KMS-11 (cell line): ENCODE data around the gene EXOSC9.

Experiments used
- H2AFZ ChIP-seq: fragments of 200-600 bp; sonication (generic); 2 replicates; pipeline ENCODE4 v1.6.1; 2016; ENCODE audit warnings: antibody characterized with exemption, mixed run types, low read depth
- H3K27ac ChIP-seq: fragments of 200-600 bp; sonication (generic); 2 replicates; pipeline ENCODE4 v1.6.1; 2016; ENCODE audit warnings: mild to moderate bottlenecking, mixed run types
- H3K27me3 ChIP-seq: fragments of 200-600 bp; sonication (generic); 2 replicates; pipeline ENCODE4 v1.6.1; 2017; ENCODE audit warnings: mild to moderate bottlenecking, low read depth, mixed run types, moderate library complexity; ENCODE audit not compliant: insufficient read depth
- H3K36me3 ChIP-seq: fragments of 200-600 bp; sonication (generic); 2 replicates; pipeline ENCODE4 v1.6.1; 2017; ENCODE audit warnings: mild to moderate bottlenecking, mixed run types; ENCODE audit not compliant: insufficient read depth
- H3K4me1 ChIP-seq: fragments of 200-600 bp; sonication (generic); 2 replicates; pipeline ENCODE4 v1.6.1; 2016; ENCODE audit warnings: mild to moderate bottlenecking, low read depth, mixed run types; ENCODE audit not compliant: poor library complexity, severe bottlenecking
- H3K4me2 ChIP-seq: fragments of 200-600 bp; sonication (generic); 2 replicates; pipeline ENCODE4 v1.7.0; 2016; ENCODE audit warnings: mild to moderate bottlenecking, mixed run types
- H3K4me3 ChIP-seq: fragments of 200-600 bp; sonication (generic); IDR thresholded peaks from 2 replicates; pipeline ENCODE4 v1.6.1; 2017; ENCODE audit warnings: low read depth, low read length, mixed read lengths; ENCODE audit not compliant: insufficient read depth
- H3K79me2 ChIP-seq: fragments of 200-600 bp; sonication (generic); 2 replicates; pipeline ENCODE4 v1.6.1; 2016; ENCODE audit warnings: low read depth, mixed run types; ENCODE audit not compliant: insufficient read depth
- H3K9ac ChIP-seq: fragments of 200-600 bp; sonication (generic); 2 replicates; pipeline ENCODE4 v1.6.1; 2016; ENCODE audit warnings: mild to moderate bottlenecking, mixed run types
- H4K20me1 ChIP-seq: fragments of 200-600 bp; sonication (generic); 2 replicates; pipeline ENCODE4 v1.6.1; 2016; ENCODE audit warnings: mild to moderate bottlenecking, mixed run types; ENCODE audit not compliant: insufficient read depth
- CTCF ChIP-seq: fragments of 200-600 bp; sonication (generic); conservative IDR thresholded peaks from 2 replicates; pipeline ENCODE4 v1.6.1; 2017; ENCODE audit warnings: low read depth, mild to moderate bottlenecking, antibody characterized with exemption, low read length, moderate library complexity, mixed read lengths

Gene EXOSC9

GRCh38 chr4:121764303-121764701 lies 36.8 kb upstream of the EXOSC9 start:
- H3K27ac ChIP-seq, result no peak overlapping the region
- no peak overlapping the region for H3K9ac ChIP-seq
- no peaks in the 10 kb centered on the region for H4K20me1 ChIP-seq
- TF ChIP-seq CTCF, result no peak
- no peaks in the 10 kb centered on the region for H3K4me1 ChIP-seq
- no peaks in the 10 kb centered on the region for H3K27me3 ChIP-seq
- no peak overlapping the region for H2AFZ ChIP-seq
- no peaks in the 10 kb centered on the region for H3K36me3 ChIP-seq
- no peak overlapping the region for H3K4me2 ChIP-seq
- H3K79me2 ChIP-seq, result no peaks in the 10 kb centered on the region
- no peak overlapping the region for H3K4me3 ChIP-seq

- H3K4me3 ChIP-seq, result no peak within 1 kb of the TSS
- H4K20me1 ChIP-seq, result no peaks in the 10 kb centered on the region
- no peak within 1 kb of the TSS for H3K27ac ChIP-seq
- no peak for TF ChIP-seq CTCF
- no peak within 1 kb of the TSS for H3K4me2 ChIP-seq
- no peaks in the 10 kb centered on the region for H3K27me3 ChIP-seq
- H3K9ac ChIP-seq, result no peak within 1 kb of the TSS
- H3K36me3 ChIP-seq, result no peaks in the 10 kb centered on the region
- no peaks in the 10 kb centered on the region for H3K4me1 ChIP-seq
- H3K79me2 ChIP-seq, result no peaks in the 10 kb centered on the region
- H2AFZ ChIP-seq, result no peak within 1 kb of the TSS
Measured at GRCh38 chr4:121764702-121765367, 36.3 kb upstream of the EXOSC9 start, which contains the start of gene SMIM43. Gene SMIM43, minus strand, starts transcription at chr4:121765164. Its CDS starts 59 bp downstream, at chr4:121765105.

GRCh38 chr4:121765368-121765705 lies 35.8 kb upstream of the EXOSC9 start:
- no peak for TF ChIP-seq CTCF
- Histone ChIP-seq H3K9ac (no peak overlapping the region), H3K4me3 (no peak overlapping the region)

GRCh38 chr4:121765971-121766538 lies 35.1 kb upstream of the EXOSC9 start:
- Histone ChIP-seq H3K36me3 (no peaks in the 10 kb centered on the region), H3K9ac (no peak overlapping the region), H3K4me1 (no peaks in the 10 kb centered on the region), H2AFZ (no peak overlapping the region), H3K4me2 (no peak overlapping the region), H4K20me1 (no peaks in the 10 kb centered on the region), H3K27me3 (no peaks in the 10 kb centered on the region), H3K79me2 (no peaks in the 10 kb centered on the region), H3K4me3 (no peak overlapping the region), H3K27ac (no peak overlapping the region)
- TF ChIP-seq CTCF, result no peak

More at GRCh38 chr4:121765368-121765705, 35.8 kb upstream of the EXOSC9 start:
- Histone ChIP-seq H3K79me2 (no peaks in the 10 kb centered on the region), H3K4me1 (no peaks in the 10 kb centered on the region), H3K4me2 (no peak overlapping the region), H3K36me3 (no peaks in the 10 kb centered on the region), H2AFZ (no peak overlapping the region), H4K20me1 (no peaks in the 10 kb centered on the region), H3K27ac (no peak overlapping the region), H3K27me3 (no peaks in the 10 kb centered on the region)
